Amygdala (tissue), 56 donors: ENCODE data around the gene WEE1.

Source experiments
- DNase-seq, 56 donors: peaks; one replicate each; lab custom pipeline; 2025; lab: John Stamatoyannopoulos, UW

Gene WEE1

GRCh38 chr11:9565822-9566560 lies 7.5 kb upstream of the WEE1 start:
- DNase-seq = peak in 1 of 56 donors; percentile 24

- DNase-seq = no peak
Observed at GRCh38 chr11:9566561-9567063, 6.9 kb upstream of the WEE1 start.

GRCh38 chr11:9567401-9567800 lies 6.1 kb upstream of the WEE1 start:
- DNase-seq = no peak

GRCh38 chr11:9568161-9568853 lies 5.2 kb upstream of the WEE1 start:
- no peak for DNase-seq

- DNase-seq = no peak
Observed at GRCh38 chr11:9568854-9569587, 4.4 kb upstream of the WEE1 start.

GRCh38 chr11:9569588-9570164 lies 3.8 kb upstream of the WEE1 start:
- DNase-seq = no peak

- no peak for DNase-seq
Observed at GRCh38 chr11:9570313-9571025, 3.0 kb upstream of the WEE1 start.

GRCh38 chr11:9571071-9571762 lies 2.3 kb upstream of the WEE1 start:
- DNase-seq = no peak

- no peak for DNase-seq
Observed at GRCh38 chr11:9571763-9572115, 1.7 kb upstream of the WEE1 start.

GRCh38 chr11:9573775-9574621 lies 528 bp downstream of the WEE1 start:
- peak in 1 of 56 donors; percentile 18 for DNase-seq

GRCh38 chr11:9574622-9575259 lies 1.3 kb downstream of the WEE1 start:
- peak in 3 of 56 donors; percentile 4 to 19 (median 5) for DNase-seq

GRCh38 chr11:9575260-9576240 lies 2.1 kb downstream of the WEE1 start:
- DNase-seq = no peak

GRCh38 chr11:9576701-9577381 lies 3.4 kb downstream of the WEE1 start:
- no peak for DNase-seq

GRCh38 chr11:9577556-9577955 lies 4.1 kb downstream of the WEE1 start:
- no peak for DNase-seq

- no peak for DNase-seq
Observed at GRCh38 chr11:9580894-9581293, 7.4 kb downstream of the WEE1 start.

GRCh38 chr11:9581556-9582161 lies 8.2 kb downstream of the WEE1 start:
- no peak for DNase-seq
